HFFc6 (cell line): ENCODE measurements around the gene SPIN1. TPM values are rescaled to one million over a fixed set of nuclear protein-coding genes. Genes with fewer than 3 reads are reported as not detected.
A peak's percentile ranks its signal among the peaks of the same experiment; 100 is the strongest.

ENCODE experiments used
- DNase-seq: peaks from one replicate; pipeline ENCODE4 v3.0.0-alpha.2; 2018
- H3K27ac Mint-ChIP-seq: 2 replicates; pipeline ENCODE4 v1.8.0; 2020; ENCODE audit warnings: mild to moderate bottlenecking, mixed read lengths
- H3K27me3 Mint-ChIP-seq: 2 replicates; pipeline ENCODE4 v1.8.0; 2021; ENCODE audit warnings: mild to moderate bottlenecking, moderate library complexity, mixed read lengths; ENCODE audit not compliant: insufficient read depth
- H3K36me3 Mint-ChIP-seq: 2 replicates; pipeline ENCODE4 v1.8.0; 2021; ENCODE audit warnings: low read depth, mixed read lengths
- H3K4me1 Mint-ChIP-seq: 2 replicates; pipeline ENCODE4 v1.8.0; 2020; ENCODE audit warnings: low read depth, mixed read lengths
- H3K4me3 Mint-ChIP-seq: 2 replicates; pipeline ENCODE4 v1.8.0; 2020; ENCODE audit warnings: mild to moderate bottlenecking, moderate library complexity, mixed read lengths
- H3K9me3 Mint-ChIP-seq: 2 replicates; pipeline ENCODE4 v1.8.0; 2020; ENCODE audit warnings: mild to moderate bottlenecking, mixed read lengths
- total RNA-seq, 6 experiments: library from RNA; stranded (reverse); fragmentation: NEBNext Ultra II Directional; extraction: Animal tissue kit (Norgen Biotek cat#: 25700); gene quantifications; 2 replicates in 1 of 6; 3 replicates in 5 of 6; pipeline ENCODE4 v1.2.3, GENCODE V29; 2021
- TF ChIP-seq, protein P1 (sequence below): fragments of 200-600 bp; sonication (generic); IDR thresholded peaks from 2 replicates; pipeline ENCODE4 v1.5.0; 2021; ENCODE audit warnings: antibody characterized with exemption, mild to moderate bottlenecking

Gene SPIN1
- total RNA-seq, 6 experiments from 2014 or later: 97.2 to 131 (median 119) TPM

GRCh38 chr9:88460587-88461332 lies 72.5 kb downstream of the SPIN1 start:
- no peak for DNase-seq
- TF ChIP-seq, protein P1, sequence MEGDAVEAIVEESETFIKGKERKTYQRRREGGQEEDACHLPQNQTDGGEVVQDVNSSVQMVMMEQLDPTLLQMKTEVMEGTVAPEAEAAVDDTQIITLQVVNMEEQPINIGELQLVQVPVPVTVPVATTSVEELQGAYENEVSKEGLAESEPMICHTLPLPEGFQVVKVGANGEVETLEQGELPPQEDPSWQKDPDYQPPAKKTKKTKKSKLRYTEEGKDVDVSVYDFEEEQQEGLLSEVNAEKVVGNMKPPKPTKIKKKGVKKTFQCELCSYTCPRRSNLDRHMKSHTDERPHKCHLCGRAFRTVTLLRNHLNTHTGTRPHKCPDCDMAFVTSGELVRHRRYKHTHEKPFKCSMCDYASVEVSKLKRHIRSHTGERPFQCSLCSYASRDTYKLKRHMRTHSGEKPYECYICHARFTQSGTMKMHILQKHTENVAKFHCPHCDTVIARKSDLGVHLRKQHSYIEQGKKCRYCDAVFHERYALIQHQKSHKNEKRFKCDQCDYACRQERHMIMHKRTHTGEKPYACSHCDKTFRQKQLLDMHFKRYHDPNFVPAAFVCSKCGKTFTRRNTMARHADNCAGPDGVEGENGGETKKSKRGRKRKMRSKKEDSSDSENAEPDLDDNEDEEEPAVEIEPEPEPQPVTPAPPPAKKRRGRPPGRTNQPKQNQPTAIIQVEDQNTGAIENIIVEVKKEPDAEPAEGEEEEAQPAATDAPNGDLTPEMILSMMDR: no peak
- Mint-ChIP-seq H3K4me3 (peak overlapping the region; percentile 3; the same call in 1 of the 2 replicates), H3K36me3 (peaks cover 50% of the 10 kb centered on the region), H3K27ac (peak overlapping the region; percentile 51), H3K4me1 (peaks cover 74% of the 10 kb centered on the region), H3K27me3 (peaks cover 6% of the 10 kb centered on the region; the same call in 1 of the 2 replicates), H3K9me3 (no peaks in the 10 kb centered on the region)

GRCh38 chr9:88462191-88462590 lies 73.9 kb downstream of the SPIN1 start:
- H3K27me3 Mint-ChIP-seq: peaks cover 2% of the 10 kb centered on the region; the same call in 1 of the 2 replicates
- H3K36me3 Mint-ChIP-seq: peaks cover 49% of the 10 kb centered on the region
- DNase-seq: peak; percentile 39
- TF ChIP-seq, protein P1: no peak
- H3K4me1 Mint-ChIP-seq: peaks cover 70% of the 10 kb centered on the region
- H3K4me3 Mint-ChIP-seq: no peak overlapping the region
- no peaks in the 10 kb centered on the region for H3K9me3 Mint-ChIP-seq
- H3K27ac Mint-ChIP-seq: 0 out of 2 replicates have a peak overlapping the region, but pooled peaks have one; percentile 11

- DNase-seq: no peak
- Mint-ChIP-seq H3K9me3 (no peaks in the 10 kb centered on the region), H3K4me1 (peaks cover 56% of the 10 kb centered on the region), H3K36me3 (peaks cover 72% of the 10 kb centered on the region), H3K27ac (peak overlapping the region; percentile 20), H3K4me3 (no peak overlapping the region), H3K27me3 (no peaks in the 10 kb centered on the region; the same call in 1 of the 2 replicates)
- TF ChIP-seq, protein P1: no peak
These were observed 76.6 kb downstream of the SPIN1 start for GRCh38 chr9:88464851-88465250.

DNA sequence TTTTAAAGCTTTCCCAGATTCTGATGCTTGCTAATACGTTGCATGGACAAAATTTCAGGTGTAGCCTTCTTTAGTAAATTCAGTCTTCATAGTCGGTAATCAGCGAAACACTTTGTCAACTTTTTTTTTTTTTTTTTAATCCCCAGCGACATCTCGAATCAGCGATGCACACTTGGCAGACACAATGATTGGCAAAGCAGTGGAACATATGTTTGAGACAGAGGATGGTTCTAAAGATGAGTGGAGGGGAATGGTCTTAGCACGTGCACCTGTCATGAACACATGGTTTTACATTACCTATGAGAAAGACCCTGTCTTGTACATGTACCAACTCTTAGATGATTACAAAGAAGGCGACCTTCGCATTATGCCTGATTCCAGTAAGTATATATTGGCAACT lies 80.0 kb downstream of the SPIN1 start:
- peaks cover 69% of the 10 kb centered on the region for H3K36me3 Mint-ChIP-seq
- DNase-seq: no peak
- H3K9me3 Mint-ChIP-seq: no peaks in the 10 kb centered on the region
- no peak overlapping the region for H3K4me3 Mint-ChIP-seq
- TF ChIP-seq, protein P1: no peak
- no peaks in the 10 kb centered on the region; the same call in 1 of the 2 replicates for H3K27me3 Mint-ChIP-seq
- H3K27ac Mint-ChIP-seq: no peak overlapping the region
- H3K4me1 Mint-ChIP-seq: peaks cover 39% of the 10 kb centered on the region

DNA sequence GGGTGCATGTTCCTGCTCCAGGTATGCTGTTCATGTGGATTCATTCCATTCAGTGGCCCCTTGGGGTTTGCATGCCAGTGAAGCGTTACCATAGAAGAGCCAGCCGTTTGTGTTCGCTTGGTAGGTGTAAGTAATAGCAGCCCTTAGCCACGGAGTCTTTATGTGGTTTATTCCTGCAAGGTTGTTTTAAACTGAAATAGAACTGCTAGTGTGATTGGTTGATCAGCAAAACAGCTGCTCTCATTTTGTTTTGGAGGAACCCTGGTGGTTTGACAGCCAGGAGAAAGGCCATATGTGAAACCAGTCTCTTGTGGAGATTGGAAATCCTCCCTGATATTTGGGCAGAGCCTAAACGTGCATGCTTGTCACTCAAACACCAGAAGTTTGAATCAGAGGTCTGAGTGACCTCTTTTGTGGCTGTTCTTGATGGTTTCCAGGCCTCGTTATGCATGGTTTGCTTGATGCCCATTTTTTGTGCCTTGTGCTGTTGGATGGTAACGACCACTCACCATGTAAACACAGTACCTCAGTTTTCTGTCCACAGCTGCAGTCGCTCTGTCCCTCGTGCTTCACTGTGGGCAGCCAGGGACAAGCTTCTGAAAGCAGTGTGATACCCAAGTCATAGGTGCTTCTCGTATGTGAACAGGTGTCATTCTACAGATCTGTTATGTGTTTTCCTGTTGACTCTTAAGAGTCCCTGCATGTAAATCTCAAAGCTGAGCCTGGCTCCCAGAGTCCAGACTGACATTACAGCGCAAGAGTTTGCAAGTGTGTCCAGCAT lies 88.4 kb downstream of the SPIN1 start:
- TF ChIP-seq, protein P1: no peak
- H3K4me1 Mint-ChIP-seq: peaks cover 82% of the 10 kb centered on the region
- DNase-seq: peak; percentile 13
- H3K4me3 Mint-ChIP-seq: peak overlapping the region; percentile 72
- peaks cover 30% of the 10 kb centered on the region for H3K36me3 Mint-ChIP-seq
- H3K27ac Mint-ChIP-seq: peak overlapping the region; percentile 94
- no peaks in the 10 kb centered on the region for H3K9me3 Mint-ChIP-seq
- H3K27me3 Mint-ChIP-seq: peaks cover 2% of the 10 kb centered on the region; the same call in 1 of the 2 replicates
